Nucleus accumbens (tissue), 56 donors: ENCODE data around the gene AGBL4.
A peak's percentile ranks its signal among the peaks of the same experiment; 100 is the strongest.

Experiments
- DNase-seq, 56 donors: peaks; one replicate each; lab custom pipeline; 2025; lab: John Stamatoyannopoulos, UW

AGBL4 gene

DNA sequence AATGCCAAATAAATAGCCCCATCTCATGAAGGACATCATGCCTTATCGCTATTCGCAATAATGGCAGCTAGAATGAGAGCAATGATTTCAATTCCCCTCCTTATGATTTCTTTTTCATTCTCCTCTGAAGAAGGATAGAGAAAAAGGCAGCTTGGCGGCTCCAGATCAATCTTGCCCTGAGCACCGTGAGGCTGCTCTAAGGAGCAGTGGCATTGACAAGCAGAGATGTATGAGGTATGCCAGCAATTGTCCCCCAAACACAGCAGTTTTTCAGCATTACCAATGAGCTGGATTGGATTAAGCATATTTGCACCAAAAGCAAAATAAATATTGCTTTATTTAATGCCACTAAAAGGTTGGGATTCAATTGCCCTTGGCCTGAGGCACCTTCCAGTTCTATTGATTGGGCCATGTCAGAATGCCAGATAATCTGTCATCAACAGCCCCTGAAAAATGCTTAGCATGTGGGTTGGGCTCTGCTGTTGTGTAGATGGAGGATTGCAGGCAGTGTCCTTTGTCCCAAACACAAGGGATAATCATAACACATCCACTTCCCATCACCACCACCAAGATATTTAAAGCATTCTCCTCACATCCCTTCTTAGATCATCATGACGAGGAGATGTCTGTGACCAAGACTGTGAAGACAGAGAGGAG is 1382.8 kb downstream of the AGBL4 start:
- DNase-seq: no peak

DNA sequence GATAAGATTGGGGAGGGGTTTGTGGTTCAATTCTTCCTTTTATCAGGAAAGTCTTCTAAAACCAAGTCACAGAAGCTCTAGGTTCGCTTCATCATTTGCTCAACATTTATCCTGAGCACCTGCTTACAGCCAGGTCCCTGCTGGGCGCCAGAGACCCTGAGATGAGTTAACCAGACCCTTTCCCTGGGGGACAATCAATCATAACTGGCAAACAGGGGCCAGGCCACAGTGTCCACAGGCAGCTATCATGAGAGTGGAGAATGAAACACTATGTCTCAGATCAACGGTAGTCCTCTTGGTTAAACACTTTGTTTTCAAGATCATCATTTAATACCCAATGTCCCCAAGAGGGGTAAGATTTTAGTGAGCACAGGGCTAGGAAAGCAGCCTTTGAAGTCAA is 1393.9 kb downstream of the AGBL4 start:
- no peak for DNase-seq

DNA sequence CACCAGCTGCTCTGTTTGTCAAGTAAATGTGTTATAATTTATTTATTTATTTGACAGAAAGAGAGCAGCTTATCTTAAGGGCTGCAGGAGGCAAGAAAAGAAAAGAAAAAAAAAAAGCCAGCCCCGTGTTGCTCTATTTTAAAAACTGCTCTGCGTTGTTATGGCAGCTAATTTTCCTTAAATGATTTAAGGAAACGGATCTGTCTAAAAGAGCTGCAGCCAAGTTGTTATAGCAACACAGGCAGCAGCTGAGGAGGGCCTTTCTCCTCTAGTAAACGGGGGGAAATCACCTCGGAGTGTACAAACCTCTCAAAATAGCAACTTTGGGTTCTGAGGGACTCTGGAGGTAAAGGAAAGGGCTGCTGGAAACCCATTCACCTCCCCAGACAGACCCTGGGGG is 1396.3 kb downstream of the AGBL4 start:
- DNase-seq: peak in 7 of 56 donors; percentile 9 to 48 (median 18)

DNA sequence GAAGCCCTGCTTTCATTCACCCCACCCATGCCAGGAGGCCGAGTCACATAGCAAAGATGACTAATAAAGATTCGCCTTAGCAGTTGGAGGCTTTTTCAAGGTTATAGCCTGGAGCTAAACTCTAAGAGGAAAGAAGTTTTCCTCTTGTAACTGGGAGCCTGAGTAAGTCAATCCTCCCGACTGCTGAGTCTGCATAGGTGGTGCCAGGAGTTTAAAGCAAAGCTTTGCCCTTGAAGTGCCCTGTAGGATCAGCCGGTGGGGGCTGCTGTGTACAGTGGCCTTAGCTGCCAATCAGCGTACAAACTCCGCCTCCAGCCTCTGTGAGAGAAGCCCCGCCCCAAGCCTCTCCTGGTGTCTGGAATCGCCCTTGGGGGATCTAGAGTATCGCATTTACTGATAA is 1404.2 kb downstream of the AGBL4 start:
- peak in 5 of 56 donors; percentile 1 to 8 (median 5) for DNase-seq

DNA sequence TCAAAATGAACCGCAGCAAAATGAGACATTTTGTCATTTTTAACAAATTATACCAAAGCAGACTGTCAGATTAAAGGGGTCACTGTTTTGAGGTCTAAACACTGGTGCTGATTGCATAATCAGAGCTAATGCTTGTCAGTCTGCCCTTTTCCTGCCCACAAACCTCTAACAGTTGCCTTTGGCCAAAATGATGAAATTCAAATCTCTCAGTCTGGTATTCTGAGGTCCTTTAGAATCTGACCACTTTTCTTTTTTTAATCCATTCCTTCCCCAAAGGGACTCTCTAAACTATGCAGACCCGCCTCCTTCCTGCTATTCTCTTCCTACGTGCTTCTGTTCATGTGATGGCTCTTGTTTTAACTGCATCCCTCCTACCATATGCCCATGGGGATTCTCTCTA is 1406.5 kb downstream of the AGBL4 start:
- DNase-seq: no peak

DNA sequence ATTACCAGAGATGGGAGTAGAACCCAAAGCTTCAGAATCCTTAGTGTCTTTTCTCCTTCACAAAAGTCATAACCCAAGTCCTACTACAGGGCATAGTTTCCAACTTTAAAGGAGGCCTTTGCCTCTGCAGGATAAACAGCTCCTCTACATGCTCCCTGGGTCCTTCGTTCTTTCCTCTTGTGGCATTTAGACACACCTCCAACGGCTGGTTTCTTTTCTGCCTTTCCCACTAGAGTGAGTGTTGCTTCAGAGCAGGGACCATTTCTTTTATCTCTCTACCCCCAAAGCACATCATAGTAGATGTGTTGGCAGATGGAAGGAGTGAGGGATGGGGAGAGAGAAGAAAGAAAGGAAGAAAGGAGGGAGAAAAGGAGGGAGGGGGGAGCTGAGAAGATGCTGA is 1407.0 kb downstream of the AGBL4 start:
- DNase-seq: no peak

DNA sequence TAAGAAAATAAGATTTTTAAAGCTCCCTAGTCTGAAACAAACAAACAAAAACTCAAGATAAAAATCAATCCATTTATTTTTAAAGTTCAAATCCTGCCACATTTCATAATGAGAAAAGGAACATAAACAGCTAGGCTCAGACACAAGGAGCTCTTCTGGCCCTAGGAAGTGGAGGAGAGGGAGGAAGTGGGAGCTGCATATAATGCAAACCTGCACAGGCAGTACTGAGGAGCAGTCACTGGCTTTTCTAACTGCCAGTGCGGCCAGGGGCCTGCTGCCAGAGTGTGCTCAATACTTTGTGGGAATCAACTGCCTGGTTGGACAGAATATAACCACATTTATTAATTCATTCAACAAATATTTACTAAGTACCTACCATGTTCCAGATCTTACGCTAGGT is 1411.9 kb downstream of the AGBL4 start:
- DNase-seq: no peak

DNA sequence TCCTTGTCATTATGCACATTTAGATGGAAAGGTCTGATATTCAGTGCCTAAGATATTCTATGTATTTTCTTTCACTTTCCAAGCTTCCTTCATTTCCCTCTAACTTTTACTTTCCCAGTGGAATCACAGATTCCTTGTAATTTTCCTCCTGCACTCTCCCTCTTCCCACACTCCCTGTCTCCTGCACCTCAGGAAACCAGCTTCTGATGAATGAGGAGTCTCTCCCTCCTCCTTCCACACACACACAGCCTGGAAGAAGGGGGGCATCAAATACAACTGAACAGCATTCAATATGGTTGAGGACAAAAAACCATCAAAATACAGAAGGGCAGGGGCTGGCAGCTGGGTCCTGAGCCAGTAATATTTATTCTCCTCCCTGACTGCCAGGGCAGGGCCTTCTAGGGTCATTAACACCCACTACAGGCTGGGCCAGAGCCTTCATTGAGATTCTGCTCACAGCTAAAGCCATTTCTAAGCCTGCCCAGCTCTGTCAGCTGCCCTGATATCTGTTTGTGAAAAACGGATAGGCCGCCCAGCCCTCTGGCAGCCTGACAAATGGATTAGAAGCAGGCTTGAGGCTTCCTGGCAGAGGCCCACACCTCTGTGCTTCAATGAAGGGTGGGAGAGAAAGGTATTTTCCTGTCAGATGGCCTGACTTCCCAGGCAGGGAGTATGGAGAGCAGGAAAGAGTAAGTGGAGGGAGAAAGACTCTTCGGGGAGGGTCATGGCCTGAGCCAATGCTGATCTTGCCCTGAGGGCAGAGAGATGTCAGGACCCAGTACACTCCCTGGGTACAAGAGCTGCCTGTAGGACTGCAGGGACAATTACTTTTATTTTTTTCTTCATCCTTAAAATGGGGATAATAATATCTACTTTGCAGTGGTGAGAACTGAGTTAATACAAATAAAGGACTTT is 1412.9 kb downstream of the AGBL4 start:
- peak in 45 of 56 donors; percentile 6 to 67 (median 41) for DNase-seq

DNA sequence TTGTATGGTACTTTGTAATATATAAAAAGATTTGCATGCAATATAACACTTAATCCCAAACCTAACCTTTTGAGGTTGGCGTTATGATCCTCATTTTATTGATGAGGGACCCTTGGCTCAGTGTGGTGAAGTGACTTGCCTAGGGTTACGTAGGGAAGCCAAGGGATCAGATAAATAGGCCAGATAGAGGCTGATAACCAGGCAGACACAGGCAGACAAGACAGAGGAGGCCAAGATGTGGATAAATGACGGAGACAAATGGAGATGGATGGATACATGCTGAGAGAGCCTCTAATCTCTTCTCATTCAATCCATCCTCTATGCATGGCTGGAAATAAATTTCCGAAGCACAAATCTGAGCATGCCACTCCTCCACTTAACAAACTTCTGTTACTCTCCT is 1414.9 kb downstream of the AGBL4 start:
- no peak for DNase-seq

DNA sequence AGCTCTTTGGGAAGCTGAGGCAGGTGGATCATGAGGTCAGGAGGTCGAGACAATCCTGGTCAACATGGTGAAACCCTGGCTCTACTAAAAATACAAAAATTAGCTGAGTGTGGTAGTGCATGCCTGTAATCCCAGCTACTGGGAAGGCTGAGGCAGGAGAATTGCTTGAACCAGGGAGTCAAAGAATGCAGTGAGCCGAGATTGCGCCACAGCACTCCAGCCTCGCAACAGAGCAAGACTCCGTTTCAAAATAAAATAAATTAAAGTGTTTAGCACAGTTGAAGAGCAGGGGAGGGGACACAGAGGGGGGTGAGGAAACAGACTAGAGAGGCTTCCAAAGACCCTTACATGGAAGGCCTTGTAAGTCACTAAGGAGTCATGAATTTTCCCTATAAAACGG is 1420.5 kb downstream of the AGBL4 start:
- DNase-seq: no peak

DNA sequence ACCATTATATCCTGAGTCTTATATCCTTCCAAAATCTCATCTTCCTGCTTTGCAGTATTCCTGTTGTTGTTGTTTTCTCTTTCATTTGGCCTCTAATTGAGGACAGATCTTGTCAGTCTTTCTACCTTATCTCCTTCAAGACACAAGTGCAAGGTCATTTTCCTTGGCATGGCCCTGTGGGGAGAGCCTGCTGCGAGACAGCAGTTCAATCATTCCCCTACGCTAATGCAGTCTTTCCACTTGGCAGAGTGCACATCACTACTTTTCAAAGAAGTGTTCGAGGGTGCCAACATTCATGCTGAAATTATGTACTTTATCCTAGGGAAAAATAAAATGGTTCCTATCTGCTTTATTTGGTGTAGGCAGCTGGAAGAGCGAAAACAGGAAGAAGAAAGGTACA is 1421.4 kb downstream of the AGBL4 start:
- DNase-seq: no peak

DNA sequence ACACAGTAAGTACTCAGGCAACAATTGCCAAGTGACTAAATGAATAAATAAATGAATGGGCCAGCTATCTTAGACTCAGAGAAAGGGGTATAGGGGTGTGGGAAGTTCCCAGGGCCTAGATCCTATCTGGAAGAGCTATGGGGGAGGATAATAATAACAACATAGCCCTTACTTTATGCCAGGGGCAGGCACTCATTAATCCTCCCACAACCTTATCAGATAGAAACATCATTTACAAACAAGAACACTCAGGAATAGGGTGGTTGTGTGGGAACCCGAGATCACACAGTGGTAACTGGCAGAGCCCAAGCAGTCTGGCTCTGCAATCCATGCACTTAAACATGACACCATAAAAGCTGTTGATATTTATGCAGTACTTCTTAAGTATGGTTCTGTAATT is 1423.6 kb downstream of the AGBL4 start:
- DNase-seq: no peak

DNA sequence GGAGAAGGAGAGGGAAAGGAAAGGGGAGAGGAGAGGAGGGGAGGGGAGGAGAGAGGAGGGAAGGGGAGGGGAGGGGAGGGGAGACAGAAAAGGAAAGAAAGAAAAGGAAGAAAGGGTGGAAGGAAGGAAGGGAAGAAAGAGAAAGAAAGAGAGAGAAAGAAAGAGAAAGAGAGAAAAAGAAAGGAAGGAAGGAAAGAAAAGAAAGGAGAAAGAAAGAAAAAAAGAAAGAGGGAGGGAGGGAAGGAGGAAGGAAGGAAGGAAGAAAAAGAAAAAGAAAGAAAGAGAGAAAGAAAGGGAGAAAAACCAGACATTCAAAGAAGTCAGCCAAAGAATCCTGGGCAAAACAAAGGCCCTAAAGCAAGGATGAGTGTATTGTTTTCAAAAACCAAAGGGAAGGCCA is 1426.1 kb downstream of the AGBL4 start:
- DNase-seq: no peak

DNA sequence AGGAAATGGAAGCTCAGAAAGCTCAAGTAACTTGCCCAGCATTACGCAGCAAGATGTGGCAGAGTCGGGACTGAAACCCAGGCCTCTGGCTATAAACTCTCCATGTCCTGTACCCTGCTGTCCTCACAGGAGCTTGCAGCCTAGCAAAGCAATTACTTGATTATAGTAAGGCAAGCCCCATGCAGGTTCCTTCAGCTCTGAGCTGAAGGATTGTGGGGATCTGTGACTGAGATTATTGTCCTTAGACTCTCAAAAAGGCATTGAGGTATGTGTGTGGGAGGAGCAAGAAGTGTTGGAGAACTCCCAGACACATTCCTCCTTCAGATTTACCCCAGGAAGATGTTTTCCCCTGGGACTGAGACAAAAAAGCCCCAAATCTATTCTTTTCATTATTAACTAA is 1427.7 kb downstream of the AGBL4 start:
- DNase-seq: no peak

DNA sequence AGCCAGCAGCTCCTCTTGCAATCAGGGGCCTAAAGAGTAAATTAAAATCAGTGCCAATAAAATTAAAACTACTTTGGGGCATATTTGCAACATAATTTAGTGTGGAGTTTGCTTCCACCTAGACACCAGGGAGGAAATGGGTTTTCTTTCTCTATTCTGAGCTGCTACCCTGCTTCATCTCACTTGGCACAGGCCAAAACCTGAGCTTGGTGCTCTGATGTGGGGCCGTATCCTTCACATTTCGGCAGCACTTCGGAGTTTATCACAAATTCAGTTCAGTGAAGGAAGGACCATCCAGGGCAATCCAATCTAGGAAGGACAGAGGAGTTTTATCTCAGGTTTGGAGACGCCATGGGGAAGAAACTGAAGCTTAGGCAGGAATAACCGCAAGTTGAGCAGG is 1428.1 kb downstream of the AGBL4 start:
- no peak for DNase-seq

DNA sequence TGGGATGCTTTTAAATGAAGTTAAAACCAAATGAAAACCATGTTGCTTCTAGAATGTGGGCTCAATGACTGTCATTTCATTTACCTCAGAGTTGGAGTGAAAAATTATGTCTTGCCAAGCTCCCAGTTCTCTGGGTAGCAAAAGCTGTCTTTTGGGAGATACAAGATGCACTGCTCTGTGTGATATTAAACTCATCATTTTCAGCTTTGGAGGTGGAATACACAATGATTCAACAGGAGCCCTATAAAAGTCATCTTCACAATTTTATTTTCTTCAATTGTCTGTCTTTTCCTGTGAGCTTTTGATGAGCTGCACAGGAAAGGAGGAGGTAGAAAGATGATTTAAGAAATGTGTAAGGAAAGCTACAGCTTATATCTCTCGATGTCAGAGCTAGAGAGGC is 1431.4 kb downstream of the AGBL4 start:
- peak in 3 of 56 donors; percentile 3 to 16 (median 9) for DNase-seq

DNA sequence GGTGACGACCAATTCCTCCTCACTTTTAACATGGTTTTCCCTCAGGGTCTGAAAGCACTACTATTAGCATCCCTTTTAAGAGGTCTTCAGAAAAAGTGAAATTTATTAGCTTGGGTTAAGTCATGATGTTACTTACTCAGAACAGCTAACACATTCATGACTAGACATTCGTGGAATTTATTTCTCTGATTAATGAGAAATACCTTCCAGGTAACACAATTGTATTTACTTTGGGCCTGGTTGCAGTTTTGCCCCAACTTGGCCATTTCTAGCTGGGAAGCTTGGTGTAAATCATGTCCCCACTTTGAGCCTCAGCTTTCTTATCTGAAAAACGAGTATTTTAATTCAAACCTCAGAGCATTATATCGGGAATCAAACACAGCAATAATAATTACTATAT is 1432.6 kb downstream of the AGBL4 start:
- DNase-seq: no peak

DNA sequence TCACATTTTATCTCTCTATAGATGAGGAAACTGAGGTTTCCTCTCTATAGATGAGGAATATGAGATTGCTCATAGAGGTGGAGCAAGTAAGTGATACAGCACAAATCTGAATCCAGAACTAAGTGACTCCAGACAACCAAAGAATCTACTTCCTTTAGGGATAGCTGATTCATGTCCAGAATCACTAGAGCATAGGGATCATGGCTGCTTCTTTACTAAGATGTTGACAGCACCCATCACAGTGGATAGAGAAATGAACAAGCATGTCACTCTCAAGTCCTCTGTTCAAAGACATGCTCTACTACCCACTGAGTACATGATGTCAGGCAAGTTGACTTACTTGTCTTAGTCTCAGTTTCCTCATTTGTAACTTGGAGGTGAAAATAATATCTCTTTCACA is 1435.7 kb downstream of the AGBL4 start:
- no peak for DNase-seq

DNA sequence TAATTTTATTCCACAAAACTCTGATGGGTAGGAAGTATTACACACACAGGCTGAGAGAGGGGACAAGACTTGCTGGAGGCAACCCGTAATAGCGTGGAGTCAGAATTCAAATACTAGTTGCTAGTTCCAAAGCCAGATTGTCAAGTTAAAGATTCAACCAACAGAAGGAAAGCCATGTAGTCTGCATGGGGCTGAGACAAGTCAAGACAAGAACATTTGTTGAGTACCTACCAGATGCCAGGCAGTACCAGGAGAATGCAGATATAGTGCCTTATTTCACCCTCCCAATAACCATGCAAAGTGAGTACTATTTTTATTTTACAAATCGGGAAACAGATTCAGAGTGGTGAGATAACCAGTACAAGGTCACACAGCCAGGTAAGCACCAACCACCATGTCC is 1441.3 kb downstream of the AGBL4 start:
- no peak for DNase-seq

DNA sequence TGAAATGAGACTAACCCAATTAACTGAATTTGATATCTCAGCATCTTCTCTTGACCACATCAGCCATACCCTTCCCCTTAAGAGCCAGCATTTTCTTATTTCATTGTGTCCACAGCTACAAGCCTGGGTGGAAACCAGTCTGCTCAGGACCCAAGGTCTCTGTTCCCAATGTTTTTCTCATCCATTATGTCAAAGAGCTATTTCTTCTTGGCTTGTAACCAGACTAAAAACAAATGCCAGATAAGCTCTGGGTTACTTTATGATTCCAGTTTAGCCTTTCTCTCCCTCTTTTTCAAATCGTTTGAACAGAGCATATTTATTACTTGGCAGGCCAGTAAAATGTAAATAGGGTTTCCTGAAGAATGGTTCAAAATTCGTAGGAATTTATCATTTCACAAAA is 1442.5 kb downstream of the AGBL4 start:
- DNase-seq: no peak

DNA sequence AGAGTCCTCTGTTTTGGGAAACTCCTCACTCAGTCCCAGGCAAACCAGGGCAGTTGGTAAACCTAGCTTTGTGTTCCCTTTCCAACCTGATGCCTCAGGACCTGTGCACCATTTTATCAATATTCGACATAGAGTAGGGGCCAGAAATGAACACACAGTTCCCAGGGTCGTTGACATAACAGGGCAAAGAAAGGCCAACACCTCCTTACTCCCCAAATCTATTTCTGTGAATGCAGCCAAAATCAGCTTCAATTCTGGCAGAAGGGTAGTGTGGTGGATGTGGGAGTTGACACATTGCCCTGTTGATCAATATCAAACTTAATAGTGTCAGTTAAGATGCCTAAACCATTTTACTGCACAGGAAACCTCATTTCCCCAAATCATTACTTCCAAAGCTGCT is 1447.2 kb downstream of the AGBL4 start:
- no peak for DNase-seq

DNA sequence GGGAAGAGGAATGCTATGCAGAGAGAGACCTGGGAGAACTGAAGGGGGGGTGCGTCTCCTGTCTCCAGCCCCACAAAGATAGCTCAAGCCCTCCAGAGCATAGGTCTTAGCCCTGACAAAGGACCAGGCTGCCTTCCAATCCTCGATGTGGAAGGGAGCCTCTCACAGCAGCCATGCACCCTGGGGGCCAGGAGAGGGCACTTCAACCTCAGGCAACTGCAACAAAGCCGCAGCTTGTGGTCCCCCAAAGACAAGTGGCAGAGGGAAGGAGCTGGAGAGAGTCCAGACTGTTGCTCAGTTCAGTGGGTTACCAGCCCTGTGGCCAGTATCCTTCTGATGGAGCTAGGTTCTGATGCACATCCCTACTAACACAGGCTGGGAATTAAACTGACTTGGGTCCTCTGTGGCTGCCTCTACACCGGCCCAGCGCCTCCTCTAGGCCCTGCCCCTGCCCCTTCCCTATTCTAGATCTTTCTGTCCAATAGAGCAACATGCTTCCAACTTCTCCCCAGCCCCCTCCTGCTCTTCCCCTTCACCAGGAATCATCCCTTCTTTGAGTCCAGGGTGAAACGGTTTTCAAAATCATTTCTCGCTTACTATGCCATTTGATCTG is 1451.0 kb downstream of the AGBL4 start:
- DNase-seq: peak in 54 of 56 donors; percentile 4 to 86 (median 54)
